ENCODE data around the gene STXBP6.

STXBP6 gene

GRCh38 chr14:24858052-24858451 is 191.9 kb downstream of the STXBP6 start:
- TF ChIP-seq REST (IDR thresholded peaks at IDR 0.05; ENCODE audit: insufficient read depth in 1 of 2, low read depth in 2 of 2, low read length in 2 of 2) (no peak), TAF1 (IDR thresholded peaks at IDR 0.05; ENCODE audit: borderline replicate concordance, insufficient read depth, low read length) (no peak), POLR2AphosphoS5 (IDR thresholded peaks at IDR 0.05; ENCODE audit: low read depth, low read length) (no peak), SIN3A (IDR thresholded peaks at IDR 0.05; ENCODE audit: borderline replicate concordance, insufficient read depth, low read length) (no peak), FOXP2 (optimal IDR thresholded peaks at IDR 0.05; ENCODE audit: borderline replicate concordance, extremely low read depth, extremely low read length, insufficient read depth) (no peak)

DNA sequence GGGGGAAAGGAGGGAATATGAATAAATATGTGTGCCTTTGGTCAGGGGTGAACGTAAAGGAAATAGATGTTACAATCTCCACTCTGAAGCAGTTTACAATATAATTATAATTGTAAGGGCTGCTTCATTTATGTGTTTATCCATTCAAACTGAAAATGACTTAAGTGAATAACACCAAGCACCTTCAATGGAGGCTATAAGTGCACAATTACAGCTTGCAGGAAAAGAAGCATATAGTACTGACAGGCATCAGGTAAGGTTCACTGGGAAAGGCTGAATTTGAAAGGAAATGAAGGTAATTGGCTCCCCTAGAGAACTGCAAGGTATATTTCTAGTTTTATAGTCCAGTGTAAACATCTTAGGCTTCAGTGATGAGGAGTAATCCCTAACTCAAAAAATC is 192.7 kb downstream of the STXBP6 start:
- TF ChIP-seq POLR2AphosphoS5 (IDR thresholded peaks at IDR 0.05; ENCODE audit: low read depth, low read length) (no peak), SIN3A (IDR thresholded peaks at IDR 0.05; ENCODE audit: borderline replicate concordance, insufficient read depth, low read length) (no peak), FOXP2 (optimal IDR thresholded peaks at IDR 0.05; ENCODE audit: borderline replicate concordance, extremely low read depth, extremely low read length, insufficient read depth) (no peak), TAF1 (IDR thresholded peaks at IDR 0.05; ENCODE audit: borderline replicate concordance, insufficient read depth, low read length) (no peak), REST (IDR thresholded peaks at IDR 0.05; ENCODE audit: insufficient read depth in 1 of 2, low read depth in 2 of 2, low read length in 2 of 2) (no peak)

- TF ChIP-seq POLR2AphosphoS5 (IDR thresholded peaks at IDR 0.05; ENCODE audit: low read depth, low read length) (no peak), FOXP2 (optimal IDR thresholded peaks at IDR 0.05; ENCODE audit: borderline replicate concordance, extremely low read depth, extremely low read length, insufficient read depth) (no peak), TAF1 (IDR thresholded peaks at IDR 0.05; ENCODE audit: borderline replicate concordance, insufficient read depth, low read length) (no peak), SIN3A (IDR thresholded peaks at IDR 0.05; ENCODE audit: borderline replicate concordance, insufficient read depth, low read length) (no peak), REST (IDR thresholded peaks at IDR 0.05; ENCODE audit: insufficient read depth in 1 of 2, low read depth in 2 of 2, low read length in 2 of 2) (no peak)
Observed at GRCh38 chr14:24853446-24853845, 196.5 kb downstream of the STXBP6 start.

- TF ChIP-seq REST (IDR thresholded peaks at IDR 0.05; ENCODE audit: insufficient read depth in 1 of 2, low read depth in 2 of 2, low read length in 2 of 2): no peak
- no peak for TF ChIP-seq FOXP2 (optimal IDR thresholded peaks at IDR 0.05; ENCODE audit: borderline replicate concordance, extremely low read depth, extremely low read length, insufficient read depth)
- TF ChIP-seq POLR2AphosphoS5 (IDR thresholded peaks at IDR 0.05; ENCODE audit: low read depth, low read length): no peak
- no peak for TF ChIP-seq SIN3A (IDR thresholded peaks at IDR 0.05; ENCODE audit: borderline replicate concordance, insufficient read depth, low read length)
- no peak for TF ChIP-seq TAF1 (IDR thresholded peaks at IDR 0.05; ENCODE audit: borderline replicate concordance, insufficient read depth, low read length)
Observed at GRCh38 chr14:24852312-24853060, 197.5 kb downstream of the STXBP6 start.
